IPS-18c (cell line): Measurements from ENCODE around the gene MLF2.
"Not testable (repeated sequence)": the region's sequence is repeated elsewhere in the genome, so short reads cannot be mapped to it uniquely, and the experiment has no call there.

Experiments
- H3K4me3 ChIP-seq: 2 replicates; pipeline ENCODE4 v1.7.0; 2013; ENCODE audit warnings: low read depth, mild to moderate bottlenecking, low read length, moderate library complexity; ENCODE audit not compliant: insufficient read depth
- H3K9me3 ChIP-seq: one replicate; pipeline ENCODE4 v1.6.1; 2013; ENCODE audit warnings: mild to moderate bottlenecking, low read length, moderate library complexity; ENCODE audit not compliant: control insufficient read depth, insufficient read depth

The MLF2 gene

DNA sequence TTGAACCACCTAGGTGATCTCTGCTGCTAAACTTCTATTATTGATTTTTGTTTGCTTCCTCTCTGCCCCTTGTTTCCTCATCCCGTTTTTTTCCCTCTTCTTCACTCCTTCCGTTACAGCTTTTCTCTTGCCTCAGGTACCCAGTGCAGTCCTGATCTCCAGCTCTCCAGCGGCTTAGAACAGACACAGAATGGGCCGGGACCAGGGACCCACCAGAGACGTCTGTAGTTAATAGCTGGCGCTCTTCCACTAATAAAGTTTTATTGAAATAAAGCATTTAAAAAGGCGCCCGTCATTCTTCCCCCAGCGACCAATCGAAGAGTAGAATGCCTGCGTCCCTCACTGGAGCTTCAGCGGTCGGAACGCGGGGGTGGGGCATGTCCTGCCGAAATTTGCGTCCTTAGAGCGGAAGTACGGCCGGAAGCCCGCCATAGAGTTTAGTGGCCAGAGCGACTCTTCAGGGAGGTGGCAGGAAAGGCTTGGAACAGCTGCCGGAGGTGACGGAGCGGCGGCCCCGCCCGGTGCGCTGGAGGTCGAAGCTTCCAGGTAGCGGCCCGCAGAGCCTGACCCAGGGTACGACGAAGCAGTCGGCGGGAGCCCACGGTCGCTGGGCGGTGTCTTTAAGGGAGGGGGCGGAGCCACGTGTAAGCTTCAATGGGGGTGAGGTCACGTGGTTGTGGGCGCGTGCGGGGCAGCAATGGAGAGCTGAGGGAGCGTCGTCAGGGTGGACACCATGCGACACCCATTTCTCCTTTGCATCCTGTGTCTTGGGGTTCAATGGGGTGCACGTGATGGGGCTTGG is 29.1 kb downstream of the MLF2 start, which contains the start of gene COPS7A:
Gene COPS7A, plus strand, starts transcription at position 440 of the 802 bp plus-strand sequence. CDS start 611 bp downstream, outside the sequence.
- no peaks in the 10 kb centered on the region for H3K9me3 ChIP-seq
- H3K4me3 ChIP-seq = peak within 1 kb of the TSS; percentile 45

DNA sequence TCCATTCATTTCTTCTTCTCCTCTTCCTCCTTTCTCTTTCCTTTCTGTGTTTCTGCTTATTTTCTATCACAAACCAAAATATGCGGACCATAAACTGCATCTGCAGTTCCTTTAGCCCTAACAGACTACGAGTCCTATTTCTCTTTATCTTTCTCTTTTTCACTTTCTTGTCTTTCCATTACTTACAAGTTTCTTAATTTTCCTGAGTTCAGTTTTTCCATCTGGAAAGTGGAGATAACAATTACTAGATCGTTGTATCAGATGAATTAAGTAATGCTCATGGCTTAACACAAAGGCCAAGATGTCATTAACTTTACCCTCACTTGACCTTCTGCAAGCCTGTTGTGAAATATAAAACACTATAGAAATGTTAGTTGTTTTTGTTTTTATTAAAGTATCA is 30.1 kb downstream of the MLF2 start:
- Histone ChIP-seq H3K9me3 (no peaks in the 10 kb centered on the region), H3K4me3 (no peak overlapping the region)

DNA sequence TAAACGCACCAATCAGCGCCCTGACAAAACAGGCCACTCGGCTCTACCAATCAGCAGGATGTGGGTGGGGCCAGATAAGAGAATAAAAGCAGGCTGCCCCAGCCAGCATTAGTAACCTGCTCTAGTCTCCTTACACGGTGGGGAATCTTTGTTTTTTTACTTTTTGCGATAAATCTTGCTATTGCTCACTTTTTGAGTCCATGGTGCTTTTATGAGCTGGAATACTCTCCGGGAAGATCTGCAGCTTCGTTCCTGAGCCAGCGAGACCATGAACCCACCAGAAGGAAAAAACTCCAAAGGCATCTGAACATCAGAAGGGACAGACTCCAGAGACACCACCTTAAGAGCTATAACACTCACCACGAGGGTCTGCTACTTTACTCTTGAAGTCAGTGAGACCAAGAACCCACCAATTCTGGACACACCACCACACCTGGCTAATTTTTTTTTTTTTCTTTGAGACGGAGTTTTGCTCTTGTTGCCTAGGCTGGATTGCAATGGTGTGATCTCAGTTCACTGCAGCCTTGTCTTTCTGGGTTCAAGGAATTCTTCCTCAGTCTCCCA is 36.0 kb downstream of the MLF2 start:
- no peak overlapping the region for H3K4me3 ChIP-seq
- peaks cover 6% of the 10 kb centered on the region for H3K9me3 ChIP-seq

DNA sequence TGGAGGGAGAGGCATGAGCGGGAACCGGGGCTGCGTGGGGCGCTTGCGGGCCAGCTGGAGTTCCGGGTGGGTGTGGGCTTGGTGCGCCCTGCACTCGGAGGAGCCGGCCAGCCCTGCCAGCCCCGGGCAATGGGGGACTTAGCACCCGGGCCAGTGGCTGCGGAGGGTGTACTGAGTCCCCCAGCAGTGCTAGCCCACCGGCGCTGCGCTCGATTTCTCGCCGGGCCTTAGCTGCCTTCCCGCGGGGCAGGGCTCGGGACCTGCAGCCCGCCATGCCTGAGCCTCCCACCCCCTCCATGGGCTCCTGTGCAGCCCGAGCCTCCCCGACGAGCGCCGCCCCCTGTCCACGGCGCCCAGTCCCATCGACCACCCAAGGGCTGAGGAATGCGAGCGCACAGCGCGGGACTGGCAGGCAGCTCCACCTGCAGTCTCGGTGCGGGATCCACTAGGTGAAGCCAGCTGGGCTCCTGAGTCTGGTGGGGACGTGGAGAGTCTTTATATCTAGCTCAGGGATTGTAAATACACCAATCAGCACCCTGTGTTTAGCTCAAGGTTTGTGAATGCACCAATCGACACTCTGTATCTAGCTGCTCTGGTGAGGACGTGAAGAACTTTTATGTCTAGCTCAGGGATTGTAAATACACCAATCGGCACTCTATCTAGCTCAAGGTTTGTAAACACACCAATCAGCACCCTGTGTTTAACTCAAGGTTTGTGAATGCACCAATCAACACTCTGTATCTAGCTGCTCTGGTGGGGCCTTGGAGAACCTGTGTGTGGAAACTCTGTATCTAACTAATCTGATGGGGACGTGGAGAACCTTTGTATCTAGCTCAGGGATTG is 36.7 kb downstream of the MLF2 start:
- not testable (repeated sequence) for H3K4me3 ChIP-seq, H3K9me3 ChIP-seq

DNA sequence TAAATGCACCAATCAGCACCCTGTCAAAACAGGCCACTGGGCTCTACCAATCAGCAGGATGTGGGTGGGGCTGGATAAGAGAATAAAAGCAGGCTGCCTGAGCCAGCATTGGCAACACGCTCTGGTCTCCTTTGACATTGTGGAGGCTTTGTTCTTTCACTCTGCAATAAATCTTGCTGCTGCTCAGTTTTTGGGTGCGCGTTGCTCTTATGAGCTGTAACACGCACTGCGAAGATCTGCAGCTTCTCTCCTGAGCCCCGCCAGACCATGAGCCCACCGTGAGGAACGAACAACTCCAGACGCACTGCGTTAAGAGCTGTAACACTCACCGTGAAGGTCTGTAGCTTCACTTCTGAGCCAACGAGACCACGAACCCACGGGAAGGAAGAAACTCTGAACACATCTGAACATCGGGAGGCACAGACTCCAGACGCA is 44.0 kb downstream of the MLF2 start:
- Histone ChIP-seq H3K9me3 (peaks cover under 1% of the 10 kb centered on the region), H3K4me3 (no peak overlapping the region)

DNA sequence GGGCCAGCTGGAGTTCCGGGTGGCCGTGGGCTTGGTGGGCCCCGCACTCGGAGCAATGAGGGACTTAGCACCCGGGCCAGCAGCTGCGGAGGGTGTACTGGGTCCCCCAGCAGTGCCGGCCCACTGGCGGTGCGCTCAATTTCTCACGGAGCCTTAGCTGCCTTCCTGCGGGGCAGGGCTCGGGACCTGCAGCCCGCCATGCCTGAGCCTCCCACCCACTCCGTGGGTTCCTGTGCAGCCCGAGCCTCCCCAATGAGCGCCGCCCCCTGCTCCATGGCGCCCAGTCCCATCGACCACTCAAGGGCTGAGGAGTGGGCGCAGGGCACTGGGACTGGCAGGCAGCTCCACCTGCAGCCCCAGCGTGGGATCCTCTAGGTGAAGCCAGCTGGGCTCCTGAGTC is 44.6 kb downstream of the MLF2 start:
- not testable (repeated sequence) for H3K9me3 ChIP-seq, H3K4me3 ChIP-seq

DNA sequence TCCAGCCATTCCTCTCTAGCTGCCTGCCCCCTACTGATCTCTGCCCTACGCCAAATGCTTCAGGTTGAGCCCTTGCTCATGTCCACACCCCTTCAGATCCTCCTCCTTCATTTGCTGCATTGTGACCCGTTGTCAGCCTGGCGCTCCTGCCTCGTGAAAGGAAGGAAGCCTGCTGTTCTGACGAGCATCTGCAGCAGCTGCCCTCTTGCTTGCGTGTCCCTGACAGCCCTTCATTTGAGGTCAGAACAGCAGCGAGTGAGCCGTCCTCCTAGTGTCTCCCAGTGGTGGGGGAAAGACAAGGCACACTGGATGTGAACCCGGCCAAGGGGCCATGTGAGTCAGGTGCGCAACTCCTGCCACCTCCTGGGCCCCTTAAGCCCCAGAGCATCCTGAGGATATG is 49.3 kb downstream of the MLF2 start:
- Histone ChIP-seq H3K9me3 (no peaks in the 10 kb centered on the region), H3K4me3 (no peak overlapping the region; the same call in 1 of the 2 replicates)

DNA sequence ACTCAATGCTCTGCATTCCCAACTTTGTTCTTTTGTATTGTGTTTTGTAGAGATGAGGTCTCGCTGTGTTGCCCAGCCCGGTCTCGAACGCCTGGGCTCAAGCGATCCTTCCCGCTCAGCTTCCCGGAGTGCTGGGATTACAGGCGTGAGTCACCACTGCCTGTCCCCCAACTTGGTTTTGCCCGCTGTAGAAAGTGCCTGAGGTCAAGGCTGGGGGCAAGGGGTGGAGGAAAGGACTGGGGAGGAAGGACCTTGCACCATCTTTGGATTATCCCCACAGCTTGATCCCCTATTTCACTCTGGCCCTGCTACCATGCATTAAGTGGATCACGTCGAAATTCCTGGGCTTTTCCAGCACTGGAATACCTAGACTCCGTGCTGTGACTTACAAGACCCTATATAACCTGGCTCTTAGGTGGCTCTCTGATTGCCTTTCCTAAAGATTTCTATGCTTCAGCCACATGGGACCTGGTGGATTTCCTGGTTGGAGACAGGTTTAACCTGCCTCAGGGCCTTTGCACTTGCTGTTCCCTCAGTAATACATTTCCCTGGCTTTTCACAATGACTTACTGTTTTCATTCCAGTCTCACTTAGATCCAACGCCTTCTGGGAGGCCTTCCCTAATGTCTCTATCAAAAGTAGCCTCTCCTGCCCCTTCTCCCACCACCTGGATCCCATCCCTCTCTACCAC is 51.7 kb downstream of the MLF2 start:
- Histone ChIP-seq H3K4me3 (peak overlapping the region; percentile 80), H3K9me3 (no peaks in the 10 kb centered on the region)

DNA sequence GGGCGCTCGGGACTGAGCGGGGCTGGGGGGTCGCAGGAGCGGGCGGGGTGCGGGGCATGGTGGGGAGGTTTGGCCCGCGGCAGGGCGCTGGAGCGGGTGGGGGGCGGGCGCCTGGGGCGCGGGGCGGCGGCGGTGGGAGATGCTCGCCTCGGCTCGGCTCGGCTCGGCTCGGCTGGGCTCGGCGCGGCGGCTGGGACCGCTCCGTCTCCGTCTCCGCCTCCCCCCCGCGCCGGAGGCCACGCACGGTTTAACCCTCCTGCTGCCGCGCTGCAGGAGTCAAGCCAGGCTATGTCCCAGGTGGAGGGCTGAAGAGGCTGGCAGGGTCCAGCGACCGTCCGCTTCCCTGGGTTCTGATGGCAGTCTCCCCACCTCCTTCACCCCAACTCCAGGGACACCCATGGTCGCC is 52.3 kb downstream of the MLF2 start, which contains the start of gene PIANP:
Gene PIANP, minus strand, starts transcription at position 170 of the 406 bp plus-strand sequence. CDS start 2,754 bp downstream, outside the sequence.
- H3K4me3 ChIP-seq = peak within 1 kb of the TSS; percentile 80

DNA sequence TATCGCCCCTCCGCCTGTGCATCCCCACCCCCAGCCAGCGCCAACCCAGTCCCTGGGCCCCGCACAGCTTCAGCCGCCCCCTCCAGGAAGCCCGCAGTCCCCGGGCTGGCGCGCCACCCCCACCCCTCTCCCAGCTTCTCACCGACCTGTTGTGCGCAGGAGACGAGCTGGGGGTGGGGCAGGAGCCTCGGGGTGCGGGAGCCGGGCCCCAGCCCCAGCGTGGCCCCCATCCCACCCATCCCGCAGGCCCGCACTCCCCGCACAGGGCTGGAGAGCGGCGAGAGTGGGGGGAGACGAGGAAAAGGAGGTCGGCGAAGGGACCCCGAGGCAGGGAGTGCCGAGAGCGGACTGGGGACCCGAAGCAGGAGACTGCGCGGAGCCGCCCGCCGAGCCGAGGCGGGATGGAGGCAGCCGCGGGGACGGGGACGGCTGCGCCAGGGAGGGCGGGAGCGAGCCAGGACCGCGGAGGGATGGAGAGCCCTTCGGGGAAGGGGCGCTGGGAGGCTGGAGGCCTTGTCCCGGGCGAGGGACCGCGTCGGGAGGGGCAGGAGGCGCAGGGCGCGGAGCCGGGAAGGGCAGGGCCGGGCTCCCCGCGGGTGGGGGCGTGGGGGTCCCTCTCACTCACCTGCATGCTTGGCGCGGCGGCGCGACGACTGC is 52.8 kb downstream of the MLF2 start:
- no peaks in the 10 kb centered on the region for H3K9me3 ChIP-seq
- H3K4me3 ChIP-seq = peak overlapping the region; percentile 80

More for the DNA sequence above, 52.3 kb downstream of the MLF2 start, which contains the start of gene PIANP:
- no peaks in the 10 kb centered on the region for H3K9me3 ChIP-seq

DNA sequence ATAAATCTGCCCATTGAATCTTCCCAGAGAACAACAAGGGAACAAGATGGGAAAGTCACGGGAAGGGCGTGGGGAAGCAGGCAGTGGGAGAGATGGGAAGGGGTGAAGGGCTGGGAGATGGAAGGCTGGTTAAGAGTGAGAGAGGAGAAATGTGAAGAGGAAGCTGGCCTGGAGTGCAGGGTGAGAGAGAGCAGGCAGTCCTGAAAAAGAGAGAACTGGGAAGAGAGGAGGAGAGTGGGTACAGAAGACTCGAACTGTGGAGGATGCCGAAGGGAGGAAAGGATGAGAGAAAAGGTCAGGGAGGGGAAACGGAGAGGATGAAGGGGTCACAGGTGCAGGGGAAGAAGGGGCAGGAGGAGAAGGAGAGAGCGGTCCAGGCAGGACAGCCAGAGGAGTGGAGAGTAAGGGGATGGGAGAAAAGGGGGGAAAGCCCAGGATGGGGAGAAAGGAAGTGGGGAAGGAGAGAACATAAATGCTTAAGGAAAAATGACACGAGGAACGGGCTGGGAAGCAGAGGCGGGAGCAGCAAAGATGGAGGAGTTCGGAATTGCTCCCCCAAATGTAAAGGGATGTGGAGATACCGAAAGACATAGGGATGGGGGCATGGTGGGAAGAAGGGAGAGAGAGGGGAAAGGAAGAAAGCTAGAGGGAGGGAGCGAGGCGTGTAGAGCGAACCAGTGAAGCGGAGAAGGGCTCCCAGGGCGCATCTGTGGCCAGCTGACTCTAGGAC is 53.5 kb downstream of the MLF2 start:
- Histone ChIP-seq H3K9me3 (no peaks in the 10 kb centered on the region), H3K4me3 (peak overlapping the region; percentile 80)

DNA sequence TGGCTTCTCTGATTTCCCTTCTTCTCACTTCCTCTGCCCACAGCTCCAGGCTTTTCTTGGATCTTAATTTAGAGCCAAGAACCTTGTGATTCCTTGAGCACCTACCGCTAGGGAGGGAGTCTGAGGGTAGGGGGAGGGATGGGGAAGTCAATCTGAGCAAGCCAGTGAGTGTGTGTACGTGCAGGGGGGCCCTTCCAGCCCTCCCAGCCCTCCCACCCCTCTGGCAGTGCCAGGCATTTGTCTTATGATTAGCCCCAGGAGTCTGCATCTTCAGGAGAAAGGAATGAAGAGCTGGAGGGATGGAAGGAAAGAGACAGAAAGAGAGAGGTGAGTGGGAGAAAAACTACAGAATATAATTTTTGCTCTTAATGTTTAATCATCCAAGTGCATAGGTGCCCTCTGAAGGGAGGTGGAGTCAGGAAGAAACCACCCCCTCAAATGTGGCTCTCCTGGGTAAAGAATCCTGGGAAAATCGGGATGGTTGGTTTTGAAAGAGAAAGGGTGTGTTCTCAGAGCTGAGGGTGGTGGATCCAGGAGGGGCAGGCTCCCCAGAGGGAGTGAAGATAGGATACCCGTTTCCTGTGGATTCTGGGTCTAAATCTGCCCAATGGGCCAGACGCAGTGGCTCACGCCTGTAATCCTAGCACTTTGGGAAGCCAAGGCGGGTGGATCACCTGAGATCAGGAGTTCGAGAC is 54.4 kb downstream of the MLF2 start:
- no peak overlapping the region for H3K4me3 ChIP-seq
- H3K9me3 ChIP-seq = no peaks in the 10 kb centered on the region
